Frontal cortex (tissue), 4 donors: ENCODE measurements around the gene HPGD. TPM values are rescaled to one million over a fixed set of nuclear protein-coding genes. Genes with fewer than 3 reads are reported as not detected.

Experiments
- DNase-seq, 2 donors: peaks; one replicate each; pipeline ENCODE4 v3.0.0; 2012; ENCODE audit warnings: low spot score in 2 of 2
- FAIRE-seq: peaks from 2 replicates; lab custom pipeline; 2012; peaks lifted over from hg19 to GRCh38; lab: Jason Lieb, UNC
- total RNA-seq: library from RNA; depleted of rRNA; stranded (reverse); fragments of >200 nt; gene quantifications from one replicate; pipeline ENCODE4 v1.2.3, GENCODE V29; 2014
- donor health status: control.
- donor health status: control.
- donor health status: control.

HPGD gene
- total RNA-seq, 1 donor from 2014 or later, result 5.7 TPM

DNA sequence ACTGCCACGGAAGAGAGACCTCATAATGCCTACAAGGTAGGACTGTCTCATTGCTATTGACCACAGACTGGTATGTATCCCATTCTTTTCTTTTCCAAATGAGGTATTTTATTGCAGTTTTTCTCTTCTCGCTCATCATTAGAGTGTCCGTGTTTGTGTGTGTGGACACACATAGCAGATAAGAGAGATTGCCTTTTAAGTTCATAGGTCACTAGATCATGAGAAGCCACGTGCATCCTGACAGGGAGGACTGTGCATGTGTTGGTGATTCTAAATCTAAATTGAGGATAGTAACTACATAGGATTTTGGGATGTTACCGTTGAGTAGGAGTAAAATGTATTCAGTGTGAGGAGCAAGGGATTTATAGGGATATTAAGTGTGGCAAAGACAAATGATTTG, 37.3 kb downstream of the HPGD start:
- FAIRE-seq (no peak), DNase-seq (no peak)

- DNase-seq, result no peak
- no peak for FAIRE-seq
Observed at GRCh38 chr4:174483792-174484191, 38.5 kb downstream of the HPGD start.

GRCh38 chr4:174479140-174479539, 43.1 kb downstream of the HPGD start:
- DNase-seq (no peak), FAIRE-seq (no peak)

- no peak for FAIRE-seq
- no peak for DNase-seq
Observed at GRCh38 chr4:174475528-174475927, 46.8 kb downstream of the HPGD start.

GRCh38 chr4:174474457-174475075, 47.7 kb downstream of the HPGD start:
- no peak for DNase-seq

GRCh38 chr4:174467107-174467506, 55.2 kb downstream of the HPGD start:
- DNase-seq (no peak), FAIRE-seq (no peak)

More at GRCh38 chr4:174474457-174475075, 47.7 kb downstream of the HPGD start:
- FAIRE-seq, result no peak

DNA sequence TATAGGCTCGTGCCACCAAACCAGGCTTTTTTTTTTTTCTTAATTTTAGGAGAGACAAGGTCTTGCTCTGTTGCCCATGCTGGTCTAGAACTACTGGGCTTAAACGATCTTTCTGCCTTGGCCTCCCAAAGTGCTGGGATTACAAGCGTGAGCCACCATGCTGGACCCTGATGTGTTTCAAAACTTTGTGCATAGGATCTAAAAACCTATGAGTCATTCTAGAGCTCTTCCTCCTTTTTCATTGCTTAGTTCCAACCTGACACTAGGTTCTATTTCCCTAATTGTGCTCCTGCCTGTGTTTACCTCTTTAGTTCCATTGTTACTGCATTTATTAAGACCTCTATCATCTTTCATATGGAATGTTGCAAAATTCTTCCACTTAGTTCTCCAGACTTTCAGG, 57.3 kb downstream of the HPGD start:
- DNase-seq (no peak), FAIRE-seq (no peak)

DNA sequence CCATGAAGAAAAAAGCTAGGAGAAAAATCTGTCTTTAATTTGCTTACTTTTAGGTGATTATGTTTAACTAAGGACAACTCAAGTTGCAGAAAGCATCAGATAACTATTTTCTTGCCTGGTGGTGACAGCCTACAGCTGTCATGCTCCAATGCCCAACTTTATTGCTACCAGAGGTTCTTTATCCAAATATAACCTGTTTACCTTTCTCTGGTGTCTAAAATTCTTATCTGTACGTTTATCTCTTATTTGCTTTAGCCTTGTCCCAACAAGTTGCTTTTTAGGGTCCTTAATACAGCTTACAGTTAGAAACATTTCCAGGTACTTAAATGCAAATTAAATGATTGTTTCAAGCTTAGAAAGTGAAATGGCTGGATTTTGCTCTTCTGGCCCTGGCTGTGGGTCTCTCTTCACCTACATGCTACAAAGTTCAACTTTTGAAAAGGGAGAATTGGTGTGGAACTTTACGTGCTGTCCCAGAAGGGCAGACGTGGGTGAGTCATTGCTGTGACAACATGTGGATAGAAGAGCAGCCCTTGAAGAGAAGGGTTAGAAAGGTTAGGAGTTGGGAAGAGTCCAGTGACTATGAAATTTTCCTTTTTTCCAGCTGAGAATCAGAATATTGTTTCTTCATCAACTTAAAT, 60.7 kb downstream of the HPGD start:
- FAIRE-seq, result no peak
- DNase-seq, result no peak

GRCh38 chr4:174460684-174461083, 61.6 kb downstream of the HPGD start:
- DNase-seq (no peak), FAIRE-seq (no peak)

DNA sequence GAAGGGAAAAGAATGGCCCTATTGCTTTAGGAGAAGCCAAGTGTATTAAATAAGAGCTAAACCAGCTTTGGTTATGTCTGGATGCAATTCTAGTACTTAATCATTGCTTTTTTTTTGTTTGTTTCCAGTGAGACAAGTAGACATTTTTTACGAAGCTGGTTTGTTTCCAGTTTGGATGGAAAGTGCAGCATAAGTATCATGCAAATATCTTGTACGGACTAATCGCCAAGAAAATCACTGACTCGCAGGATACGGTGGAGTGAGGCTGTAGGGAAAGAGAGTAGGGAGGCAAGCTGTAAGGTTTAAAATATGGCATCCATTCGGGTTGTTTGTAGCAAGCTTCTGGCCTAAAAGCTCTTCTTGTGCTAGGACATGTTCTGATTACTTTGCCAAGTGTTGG, 64.8 kb downstream of the HPGD start:
- FAIRE-seq, result no peak
- no peak for DNase-seq

DNA sequence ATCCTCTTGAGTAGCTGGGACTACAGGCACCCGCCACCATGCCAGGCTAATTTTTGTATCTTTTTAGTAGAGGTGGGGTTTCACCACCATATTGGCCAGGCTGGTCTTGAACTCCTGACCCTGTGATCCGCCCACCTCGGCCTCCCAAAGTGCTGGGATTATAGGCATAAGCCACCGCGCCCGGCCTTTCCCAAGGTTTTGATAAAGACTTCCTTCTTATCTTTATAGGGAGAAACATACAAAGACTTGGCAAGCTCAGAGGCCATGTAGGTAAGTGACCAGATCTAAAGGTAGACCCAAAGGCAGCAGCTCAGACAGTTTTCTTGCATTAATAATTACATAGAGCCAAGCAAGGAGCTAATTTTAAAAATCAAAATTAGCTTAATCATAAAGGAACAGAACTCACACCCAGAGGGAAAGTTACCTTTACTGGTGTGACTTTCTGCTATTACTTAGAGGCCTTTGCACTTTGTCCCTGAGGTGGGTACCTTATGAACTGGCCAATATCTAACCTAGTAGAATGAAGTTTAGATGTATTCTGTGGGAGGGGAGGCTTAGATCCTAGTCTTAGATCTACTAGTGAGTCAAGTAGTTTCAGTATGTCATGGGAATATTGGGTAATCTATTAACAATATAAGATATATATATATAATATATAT, 67.3 kb downstream of the HPGD start:
- FAIRE-seq, result no peak
- DNase-seq, result no peak

DNA sequence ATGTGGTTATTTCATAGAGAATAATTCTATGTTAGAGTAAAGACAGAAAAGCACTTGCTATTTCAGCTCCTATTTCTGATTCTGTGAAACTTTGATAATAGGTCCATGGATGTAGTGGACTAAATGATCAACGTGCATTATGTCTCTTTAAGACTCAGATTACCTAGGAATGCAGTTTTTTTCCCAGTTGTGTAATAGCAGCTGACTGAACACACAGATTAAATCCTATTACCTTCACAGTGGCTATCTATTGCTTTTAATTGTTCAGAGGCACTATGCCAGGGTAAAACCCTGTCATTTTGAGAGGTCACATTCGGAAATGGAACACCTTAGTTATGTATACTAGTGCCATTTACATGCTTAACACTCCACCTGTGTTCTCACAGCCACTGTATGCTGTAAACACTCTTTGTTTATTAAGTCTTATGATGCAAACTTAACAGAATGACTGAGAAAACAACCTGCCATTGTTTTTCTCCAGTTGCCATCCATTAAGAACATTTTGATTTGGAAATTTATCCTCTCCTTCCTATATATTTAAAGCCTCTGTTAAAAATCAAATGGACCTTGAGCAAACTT, 70.5 kb downstream of the HPGD start:
- FAIRE-seq (no peak), DNase-seq (no peak)

DNA sequence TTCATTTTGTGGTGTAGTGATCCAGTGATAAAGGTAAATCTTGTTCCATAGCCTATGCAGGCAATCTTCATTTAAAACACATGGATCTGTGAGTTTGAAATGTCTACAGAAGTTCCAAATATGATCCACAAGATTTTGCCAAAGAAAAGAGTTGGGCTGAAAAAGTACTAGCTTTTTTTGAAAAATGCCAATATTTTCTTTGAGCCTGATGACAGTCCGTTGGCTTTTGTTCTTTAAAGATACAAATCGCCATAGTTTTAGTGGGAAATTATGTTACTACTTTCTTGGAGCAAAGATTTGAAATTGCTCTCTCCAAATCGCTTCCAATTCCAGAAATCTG, 71.5 kb downstream of the HPGD start:
- FAIRE-seq (no peak), DNase-seq (no peak)

GRCh38 chr4:174449944-174450785, 72.1 kb downstream of the HPGD start:
- no peak for DNase-seq
- no peak for FAIRE-seq

GRCh38 chr4:174449152-174449551, 73.1 kb downstream of the HPGD start:
- FAIRE-seq, result no peak
- no peak for DNase-seq

- DNase-seq, result no peak
- no peak for FAIRE-seq
Observed at GRCh38 chr4:174444390-174444789, 77.9 kb downstream of the HPGD start.
